Spinal cord (tissue), 10 donors: ENCODE data around the gene PHF5A. TPM values are rescaled to one million over a fixed set of nuclear protein-coding genes. Genes with fewer than 3 reads are reported as not detected.

ENCODE experiments used
- DNase-seq, 6 donors: peaks; one replicate each; pipeline versions ENCODE4 v3.0.0 to v3.0.0-alpha.2; 2013 to 2015; ENCODE audit warnings: low spot score in 6 of 6, low read depth in 4 of 6
- H3K27ac ChIP-seq: one replicate; pipeline ENCODE4 v1.5.1; 2013; ENCODE audit warnings: low read depth, low read length, control low read depth
- H3K27me3 ChIP-seq: one replicate; pipeline ENCODE4 v1.6.1; 2013; ENCODE audit warnings: low read length; ENCODE audit not compliant: control insufficient read depth, insufficient read depth
- H3K36me3 ChIP-seq: one replicate; pipeline ENCODE4 v1.6.1; 2013; ENCODE audit warnings: low read length; ENCODE audit not compliant: control insufficient read depth, insufficient read depth
- H3K4me1 ChIP-seq: one replicate; pipeline ENCODE4 v1.6.1; 2013; ENCODE audit warnings: low read length; ENCODE audit not compliant: control insufficient read depth, insufficient read depth
- H3K4me3 ChIP-seq: one replicate; pipeline ENCODE4 v1.5.1; 2013; ENCODE audit warnings: low read depth, low read length, control low read depth
- H3K9me3 ChIP-seq: one replicate; pipeline ENCODE4 v1.6.1; 2013; ENCODE audit warnings: low read length; ENCODE audit not compliant: control insufficient read depth, insufficient read depth
- WGBS: methylation state at CpG from one replicate; pipeline ENCODE4 v1.1.5; 2013; ENCODE audit warnings: missing lambda C conversion rate; ENCODE audit not compliant: insufficient coverage; 5-methylcytosine and 5-hydroxymethylcytosine counted together
- polyA plus RNA-seq, 2 donors: library from polyadenylated mRNA; unstranded; fragments of 120-200 nt; gene quantifications; one replicate each; pipeline ENCODE4 v1.2.1, GENCODE V29; 2013; ENCODE audit not compliant: insufficient read length in 2 of 2
- total RNA-seq, 2 donors: library from RNA; depleted of rRNA in 1 of 2; stranded (reverse); fragments of 120-200 nt in 1 of 2; fragments of >200 nt in 1 of 2; gene quantifications; one replicate each; pipeline versions ENCODE4 v1.2.3 to v1.2.4, GENCODE V29; 2013 to 2014
- donor health status: healthy.

PHF5A gene
- total and polyA plus RNA-seq, 4 donors: 30.0 to 48.8 (median 44.6) TPM

GRCh38 chr22:41429232-41429950 lies 39.1 kb downstream of the PHF5A start:
- Histone ChIP-seq H3K36me3 (peaks cover 59% of the 10 kb centered on the region), H3K27me3 (no peaks in the 10 kb centered on the region), H3K4me3 (no peak overlapping the region), H3K27ac (no peak overlapping the region), H3K9me3 (no peaks in the 10 kb centered on the region), H3K4me1 (peaks cover 17% of the 10 kb centered on the region)
- WGBS: 67% methylated on average over 7 of the region's 13 CpGs
- DNase-seq: no peak

GRCh38 chr22:41425660-41426365 lies 42.7 kb downstream of the PHF5A start:
- 100% methylated on average over 1 of the region's 9 CpGs for WGBS
- no peak for DNase-seq
- H3K4me3 ChIP-seq: no peak overlapping the region

GRCh38 chr22:41418717-41419116 lies 49.8 kb downstream of the PHF5A start:
- DNase-seq: no peak
- WGBS: 100% methylated on average over 5 of the region's 9 CpGs
- H3K4me3 ChIP-seq: no peak overlapping the region
- H3K4me1 ChIP-seq: peaks cover 35% of the 10 kb centered on the region
- H3K27ac ChIP-seq: peak overlapping the region; percentile 50
- no peaks in the 10 kb centered on the region for H3K27me3 ChIP-seq
- no peaks in the 10 kb centered on the region for H3K9me3 ChIP-seq
- peaks cover 12% of the 10 kb centered on the region for H3K36me3 ChIP-seq

More at GRCh38 chr22:41425660-41426365, 42.7 kb downstream of the PHF5A start:
- H3K9me3 ChIP-seq: no peaks in the 10 kb centered on the region
- H3K36me3 ChIP-seq: peaks cover 49% of the 10 kb centered on the region
- H3K4me1 ChIP-seq: peaks cover 14% of the 10 kb centered on the region
- H3K27me3 ChIP-seq: no peaks in the 10 kb centered on the region
- H3K27ac ChIP-seq: no peak overlapping the region

GRCh38 chr22:41417622-41418390 lies 50.7 kb downstream of the PHF5A start:
- Histone ChIP-seq H3K4me1 (peaks cover 41% of the 10 kb centered on the region), H3K36me3 (peaks cover 3% of the 10 kb centered on the region), H3K9me3 (no peaks in the 10 kb centered on the region), H3K27ac (peak overlapping the region; percentile 50), H3K27me3 (no peaks in the 10 kb centered on the region), H3K4me3 (no peak overlapping the region)
- WGBS: 48% methylated on average over 12 of the region's 13 CpGs
- DNase-seq: peak in 5 of 6 donors; percentile 62 to 91 (median 76)

GRCh38 chr22:41415554-41415953 lies 52.9 kb downstream of the PHF5A start:
- DNase-seq: no peak
- Histone ChIP-seq H3K9me3 (no peaks in the 10 kb centered on the region), H3K4me1 (peaks cover 58% of the 10 kb centered on the region), H3K27ac (no peak overlapping the region), H3K27me3 (no peaks in the 10 kb centered on the region), H3K36me3 (peaks cover 3% of the 10 kb centered on the region), H3K4me3 (no peak overlapping the region)
- 89% methylated on average over 3 of the region's 4 CpGs for WGBS

GRCh38 chr22:41411021-41411851 lies 57.3 kb downstream of the PHF5A start:
- no peaks in the 10 kb centered on the region for H3K27me3 ChIP-seq
- WGBS: 74% methylated on average over 5 of the region's 11 CpGs
- H3K9me3 ChIP-seq: no peaks in the 10 kb centered on the region
- no peak overlapping the region for H3K4me3 ChIP-seq
- H3K4me1 ChIP-seq: peaks cover 47% of the 10 kb centered on the region
- peak in 1 of 6 donors; percentile 28 for DNase-seq
- H3K27ac ChIP-seq: no peak overlapping the region
- H3K36me3 ChIP-seq: peaks cover 3% of the 10 kb centered on the region

GRCh38 chr22:41410311-41410751 lies 58.2 kb downstream of the PHF5A start:
- H3K36me3 ChIP-seq: no peaks in the 10 kb centered on the region
- H3K4me3 ChIP-seq: no peak overlapping the region
- no peak overlapping the region for H3K27ac ChIP-seq
- 74% methylated on average over 3 of the region's 7 CpGs for WGBS
- H3K9me3 ChIP-seq: no peaks in the 10 kb centered on the region
- H3K27me3 ChIP-seq: no peaks in the 10 kb centered on the region
- peaks cover 42% of the 10 kb centered on the region for H3K4me1 ChIP-seq
- DNase-seq: no peak
